ENCODE measurements around the gene FDCSP.
"Not testable (repeated sequence)": the region's sequence is repeated elsewhere in the genome, so short reads cannot be mapped to it uniquely, and the experiment has no call there.

FDCSP gene

DNA sequence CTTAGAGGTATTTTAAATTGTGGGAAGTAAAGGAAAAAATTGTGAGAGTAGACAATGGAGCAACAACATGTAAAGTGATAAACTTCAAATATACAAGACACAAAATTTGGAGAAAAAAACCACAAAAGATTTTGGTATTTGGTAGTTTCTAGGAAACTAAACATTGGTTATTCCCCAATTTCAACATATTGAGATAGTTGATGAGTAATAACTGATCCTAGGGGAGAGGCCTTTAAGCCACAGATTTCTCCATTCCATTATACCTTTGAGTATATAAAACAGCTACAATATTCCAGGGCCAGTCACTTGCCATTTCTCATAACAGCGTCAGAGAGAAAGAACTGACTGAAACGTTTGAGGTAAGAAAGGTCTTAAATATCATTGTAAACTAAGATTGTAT is at the start of gene FDCSP:
Gene FDCSP (plus strand): TSS at position 301 of the 400 bp plus-strand sequence. CDS start 5,071 bp downstream, outside the sequence.
- no peak for DNase-seq (ENCODE audit: low read depth)

DNA sequence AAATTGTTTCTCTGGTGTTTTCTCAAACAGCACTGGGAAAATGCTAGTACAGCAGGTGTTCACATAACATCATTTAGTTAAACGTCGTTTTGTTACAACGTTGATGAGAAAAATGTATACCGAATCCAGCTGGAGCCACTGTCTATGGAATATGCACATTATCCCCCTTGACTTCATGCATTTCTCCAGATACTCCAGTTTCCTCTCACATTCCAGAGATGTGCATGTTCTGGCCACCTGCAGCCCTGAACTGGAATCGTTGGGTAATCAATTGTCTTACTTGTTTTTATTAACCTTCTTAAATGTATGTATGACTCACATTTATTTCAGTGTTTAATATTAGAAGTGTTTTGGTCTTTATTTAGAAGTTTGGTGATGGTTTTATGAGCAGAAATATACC is 48.8 kb upstream of the FDCSP start:
- no peak for DNase-seq (ENCODE audit: low read depth)

DNA sequence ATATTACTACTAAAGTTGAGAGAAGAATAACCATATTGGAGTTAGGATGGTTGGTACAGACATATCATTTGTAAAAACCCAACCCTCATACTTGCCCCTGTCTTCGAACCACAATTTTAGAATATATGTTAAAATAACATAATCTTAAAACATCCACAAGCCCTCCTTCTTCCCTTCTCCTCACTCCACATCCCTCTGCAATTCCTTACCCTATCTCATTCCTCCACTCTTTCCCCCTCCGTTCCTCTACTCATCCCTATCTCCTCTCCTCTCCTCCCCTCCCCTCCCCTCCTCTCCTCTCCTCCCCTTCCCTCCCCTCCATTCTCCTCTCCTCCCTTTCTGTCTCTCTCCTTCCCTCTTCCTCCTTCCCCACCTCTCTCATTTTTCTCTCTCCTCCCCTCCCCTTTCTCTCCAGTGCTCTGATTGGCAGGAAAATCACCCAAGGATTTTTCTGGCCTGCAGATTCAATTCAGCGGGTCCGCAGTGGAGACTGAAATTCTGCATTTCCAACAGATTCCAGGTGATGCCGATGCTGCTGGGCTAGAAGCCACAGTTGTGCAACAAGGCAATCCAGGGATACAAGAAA is 47.8 kb upstream of the FDCSP start:
- DNase-seq (ENCODE audit: low read depth), result no peak

DNA sequence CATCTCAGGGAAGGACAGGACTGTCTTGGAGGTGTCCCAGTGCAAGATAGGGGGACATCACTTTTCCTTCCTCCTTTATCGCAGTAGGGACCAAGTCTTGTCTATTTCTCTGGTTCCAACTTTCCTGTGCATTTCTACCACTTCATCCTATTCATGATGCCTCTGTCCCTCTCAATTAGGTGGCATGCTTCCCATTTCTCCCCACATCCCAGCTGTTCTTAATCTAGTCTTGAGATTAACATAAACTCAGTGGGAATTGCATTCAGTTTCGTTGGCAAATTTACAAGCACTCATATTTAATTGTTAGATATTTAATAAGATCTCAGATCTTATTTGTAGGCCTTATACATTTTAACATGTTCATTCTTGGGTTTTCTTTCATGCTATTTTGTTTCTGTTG is 46.1 kb upstream of the FDCSP start:
- no peak for DNase-seq (ENCODE audit: low read depth)

DNA sequence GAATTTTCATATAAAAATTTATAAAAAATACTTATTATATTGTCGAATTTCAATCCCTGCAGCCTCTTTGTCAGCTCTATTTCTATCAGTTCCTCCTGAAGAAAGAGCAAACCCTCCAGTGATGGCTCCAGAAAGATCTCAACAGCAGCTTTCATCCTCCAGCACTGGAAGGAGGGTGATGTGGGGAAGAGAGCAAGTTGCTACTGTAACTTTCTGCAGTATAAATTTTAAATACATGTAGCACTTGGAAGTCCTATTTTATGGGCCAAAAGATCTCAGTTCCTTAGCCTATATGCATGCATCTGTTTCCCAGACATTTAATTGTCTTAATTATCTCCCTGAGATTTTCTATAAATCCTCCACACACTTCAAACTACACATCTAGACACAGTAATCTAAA is 44.1 kb upstream of the FDCSP start:
- no peak for DNase-seq (ENCODE audit: low read depth)

DNA sequence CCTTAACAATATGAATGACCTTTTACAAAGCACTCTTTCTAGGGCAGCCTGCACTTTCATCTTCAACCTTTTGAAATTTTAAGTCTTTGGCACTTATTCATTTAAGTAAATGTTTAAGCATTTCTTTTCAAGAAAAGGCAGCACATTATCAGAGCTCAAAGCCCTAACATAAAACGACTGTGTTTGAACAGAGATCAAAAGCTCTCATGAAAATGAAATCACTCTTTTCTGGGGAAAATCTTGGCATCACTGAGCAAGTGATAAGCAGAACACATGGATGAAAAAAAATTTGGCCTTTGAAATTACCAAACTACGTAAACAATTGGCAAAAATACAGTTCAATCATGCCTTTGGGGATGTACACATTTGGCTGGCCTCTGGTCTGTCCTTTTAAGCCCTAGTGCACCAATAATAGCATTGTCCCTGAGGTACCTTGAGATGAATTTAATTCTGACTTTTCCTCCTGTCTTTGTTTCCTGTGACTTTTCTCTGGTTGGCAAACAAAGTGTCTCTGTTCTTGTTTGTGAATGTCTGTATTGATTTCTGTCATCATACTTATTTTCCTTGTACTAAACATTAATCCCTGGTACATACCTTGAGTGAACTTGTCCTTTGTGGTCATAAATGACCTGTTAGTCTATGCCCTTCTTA is 43.3 kb upstream of the FDCSP start:
- DNase-seq (ENCODE audit: low read depth), result no peak

DNA sequence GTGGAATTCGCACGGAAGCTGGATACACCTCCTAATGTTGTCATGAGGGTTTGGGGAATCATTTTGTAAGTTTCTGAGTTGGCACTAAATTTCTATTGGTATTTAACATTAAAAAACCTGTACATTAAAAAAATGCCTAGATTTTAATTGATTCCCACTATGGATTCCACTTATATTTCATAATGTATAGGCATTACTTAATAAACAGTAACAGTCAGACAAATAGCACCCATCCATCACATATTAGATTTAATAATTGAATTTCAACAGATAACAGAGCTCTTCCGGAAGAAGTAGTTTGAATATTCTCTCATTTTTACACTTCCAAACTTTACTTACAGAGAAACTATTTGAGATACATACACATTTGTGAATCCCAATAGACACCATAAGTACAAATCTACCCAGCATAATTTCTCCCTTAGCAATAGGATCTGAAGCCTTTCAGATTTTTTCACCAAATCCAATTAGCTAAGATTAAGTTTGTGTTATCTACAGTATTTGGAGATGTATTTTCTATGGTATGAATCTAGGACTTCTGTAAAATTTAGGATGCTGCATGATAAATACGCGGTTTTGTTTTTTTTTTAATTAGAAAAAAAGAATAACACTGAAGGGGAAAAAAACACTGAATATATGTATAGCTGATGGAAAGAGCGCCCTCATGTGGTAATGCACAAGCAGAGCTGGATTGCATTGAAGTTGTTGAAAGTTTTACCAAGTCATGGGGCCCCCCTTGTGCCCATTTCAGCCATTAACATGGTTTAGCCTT is 42.6 kb upstream of the FDCSP start:
- peak; percentile 74 for DNase-seq (ENCODE audit: low read depth)

DNA sequence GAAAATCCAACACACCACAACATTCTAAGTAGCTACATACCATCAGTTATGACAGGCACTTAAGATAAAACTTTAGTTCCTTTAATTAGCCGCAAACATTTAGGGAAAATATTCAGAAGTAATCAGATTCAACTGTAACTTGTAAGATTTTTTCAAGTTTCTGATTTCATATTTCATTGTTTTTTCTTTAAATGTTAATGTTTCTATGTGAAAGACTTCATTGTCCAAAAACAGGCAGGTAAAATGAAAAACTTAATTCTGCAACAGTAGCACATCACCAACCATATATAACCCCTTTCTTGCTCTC is 42.0 kb upstream of the FDCSP start:
- DNase-seq (ENCODE audit: low read depth), result no peak

DNA sequence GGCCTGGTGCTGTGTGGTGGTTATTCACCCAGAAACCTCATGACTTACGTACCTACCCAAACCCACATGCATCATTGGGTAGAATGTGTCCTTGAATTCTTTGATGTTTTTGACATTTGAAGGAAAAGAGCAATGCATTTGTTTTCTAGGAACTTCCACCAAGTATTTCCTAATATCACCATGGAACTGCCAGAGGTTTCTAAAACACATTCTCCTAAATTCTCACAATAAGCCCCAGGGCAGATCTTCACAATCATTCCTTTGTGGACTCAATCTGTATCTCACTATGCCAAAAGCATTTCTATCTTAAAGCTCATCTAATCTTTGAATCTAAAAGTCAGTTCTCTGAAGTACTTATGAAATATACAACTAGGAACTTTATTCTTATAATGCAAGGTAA is 38.7 kb upstream of the FDCSP start:
- DNase-seq (ENCODE audit: low read depth), result no peak

DNA sequence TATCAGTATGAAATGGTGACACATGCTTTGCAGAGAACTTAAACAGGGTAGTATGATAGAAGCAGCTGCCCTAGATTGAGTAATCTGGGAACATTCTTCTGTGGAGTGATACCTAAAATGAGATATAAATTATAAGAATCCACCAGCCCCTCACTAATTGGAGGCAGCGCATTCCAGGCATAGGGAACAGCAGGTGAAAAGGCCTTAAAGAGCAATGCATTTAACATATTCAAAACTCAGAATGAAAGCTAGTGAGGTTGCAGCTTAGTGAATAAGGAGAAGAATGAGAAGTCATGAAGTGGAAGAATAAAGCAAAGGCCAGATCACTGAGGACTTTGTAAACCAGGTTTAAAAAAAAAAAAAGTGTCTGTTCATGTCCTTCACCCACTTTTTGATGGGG is 35.3 kb upstream of the FDCSP start:
- DNase-seq (ENCODE audit: low read depth), result no peak

DNA sequence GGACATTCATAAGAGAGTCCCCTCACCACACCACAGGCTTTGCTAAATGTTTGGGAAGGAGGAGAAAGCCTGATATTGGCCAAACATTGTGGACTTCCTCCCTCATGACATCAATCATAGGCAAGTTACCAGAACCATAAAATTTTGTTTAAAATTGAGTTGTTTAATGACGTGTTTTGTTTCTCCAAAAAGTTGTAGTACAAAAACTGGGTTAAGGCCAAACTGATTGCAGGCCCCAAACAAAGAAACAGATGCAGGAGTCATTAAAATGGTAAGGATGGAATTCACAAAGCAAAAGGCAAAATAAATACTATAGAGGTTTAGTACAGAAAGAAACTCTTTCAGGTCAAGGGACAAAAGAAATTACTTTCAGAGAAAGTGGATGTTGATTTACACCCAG is 34.3 kb upstream of the FDCSP start:
- no peak for DNase-seq (ENCODE audit: low read depth)

DNA sequence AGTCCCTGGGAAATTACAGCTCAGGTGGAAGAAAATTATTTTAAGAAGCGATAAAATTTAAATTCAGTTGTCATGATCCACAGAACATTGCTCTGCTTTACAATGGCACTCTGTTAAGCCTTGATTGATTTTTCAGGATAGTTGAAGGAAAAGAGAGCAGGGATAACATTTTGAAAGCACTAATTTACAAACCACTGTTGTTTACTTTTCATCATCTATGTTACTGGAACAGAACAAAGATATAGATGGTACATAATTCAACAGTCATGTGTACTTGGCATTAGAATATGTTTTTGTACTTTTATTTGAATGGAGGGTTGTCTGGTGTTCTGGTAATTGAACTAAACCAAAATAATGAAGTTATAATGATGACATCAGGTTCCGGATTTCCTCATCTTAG is 33.0 kb upstream of the FDCSP start:
- DNase-seq (ENCODE audit: low read depth), result no peak

DNA sequence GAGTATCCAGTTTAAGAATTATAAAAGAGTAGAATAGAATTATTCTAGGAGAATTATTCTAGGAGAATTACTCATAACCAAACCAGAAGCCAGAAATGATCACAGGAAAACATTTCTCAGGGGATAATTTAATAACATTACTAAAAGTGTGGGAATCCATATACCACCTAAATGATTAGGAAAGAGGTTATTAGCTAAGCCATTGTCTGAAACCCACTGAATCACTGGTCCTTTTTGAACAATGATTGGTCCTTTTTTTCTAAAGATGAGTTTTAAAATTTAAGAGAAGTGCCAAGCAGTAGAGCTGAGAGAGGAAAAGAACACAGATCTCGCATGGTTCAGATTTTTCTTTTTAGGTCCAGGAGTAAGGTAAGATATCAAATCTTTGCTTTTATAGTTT is 30.5 kb upstream of the FDCSP start, which contains the start of gene ODAM:
Gene ODAM (plus strand): TSS at position 301 of the 400 bp plus-strand sequence. CDS start 819 bp downstream, outside the sequence.
- no peak for DNase-seq (ENCODE audit: low read depth)

DNA sequence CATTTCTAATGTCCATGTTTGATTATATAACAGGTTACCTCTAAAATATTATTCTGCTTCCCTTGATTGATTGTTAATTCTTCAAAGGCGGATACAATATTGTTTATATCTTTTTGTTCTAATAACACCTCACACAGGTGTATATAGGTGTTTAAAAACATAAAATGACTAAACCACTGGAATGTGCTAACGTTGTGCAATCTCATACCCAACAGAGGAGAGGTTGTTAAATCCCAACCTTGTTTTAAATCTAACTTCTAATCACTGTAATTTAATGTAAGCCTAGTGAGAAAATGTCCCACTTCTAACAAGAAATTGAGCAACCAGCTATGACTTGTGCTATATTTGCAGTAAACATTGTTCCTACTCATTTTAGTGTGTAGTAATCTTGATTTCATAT is 29.1 kb upstream of the FDCSP start:
- DNase-seq (ENCODE audit: low read depth), result no peak

DNA sequence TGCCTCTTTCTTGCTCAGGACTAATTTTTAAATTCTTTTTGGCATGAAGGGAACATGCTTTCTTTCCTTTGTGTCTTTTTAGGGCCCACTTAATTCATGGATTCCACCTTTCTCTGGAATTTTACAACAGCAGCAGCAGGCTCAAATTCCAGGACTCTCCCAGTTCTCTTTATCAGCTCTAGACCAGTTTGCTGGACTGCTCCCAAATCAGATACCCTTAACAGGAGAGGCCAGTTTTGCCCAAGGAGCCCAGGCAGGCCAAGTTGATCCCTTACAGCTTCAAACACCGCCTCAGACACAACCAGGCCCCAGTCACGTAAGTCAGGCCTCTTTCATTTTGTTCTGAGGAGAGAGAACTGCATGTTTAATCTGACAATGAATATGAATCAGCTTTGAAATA is 28.1 kb upstream of the FDCSP start:
- DNase-seq (ENCODE audit: low read depth), result no peak

DNA sequence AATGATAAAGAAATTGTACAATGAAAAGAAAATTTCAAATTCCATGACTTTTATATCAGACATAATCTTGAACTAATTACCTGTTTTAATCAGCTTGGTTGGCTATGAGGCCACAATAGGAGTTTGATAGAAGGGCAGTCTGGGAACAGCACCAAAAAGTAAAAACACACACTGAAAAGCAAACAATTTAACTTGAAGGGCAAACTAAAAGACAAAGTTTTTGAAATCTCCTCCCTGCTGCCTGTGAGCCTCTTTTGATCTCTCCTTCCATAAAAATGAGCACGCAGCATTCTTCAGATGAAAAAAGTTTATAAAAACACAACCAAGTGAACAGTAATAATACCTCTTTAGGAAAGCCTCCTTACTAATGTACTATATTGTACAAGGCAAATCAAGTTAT is 22.3 kb upstream of the FDCSP start:
- no peak for DNase-seq (ENCODE audit: low read depth)

DNA sequence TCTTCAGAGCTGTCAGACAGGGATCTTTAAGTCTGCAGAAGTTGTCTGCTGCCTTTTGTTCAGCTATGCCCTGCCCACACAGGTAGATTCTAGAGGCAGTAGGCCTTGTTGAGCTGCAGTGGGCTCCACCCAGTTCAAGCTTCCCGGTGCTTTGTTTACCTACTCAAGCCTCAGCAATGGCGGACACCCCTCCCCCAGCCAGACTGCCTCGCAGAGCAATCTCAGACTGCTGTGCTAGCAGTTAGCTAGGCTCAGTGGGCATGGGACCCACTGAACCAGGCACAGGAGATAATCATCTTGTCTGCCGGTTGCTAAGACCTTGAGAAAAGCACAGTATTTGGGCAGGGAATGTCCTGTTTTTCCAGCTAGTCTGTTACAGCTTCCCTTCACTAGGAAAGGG is 13.2 kb upstream of the FDCSP start:
- not testable (repeated sequence) for DNase-seq (ENCODE audit: low read depth)

DNA sequence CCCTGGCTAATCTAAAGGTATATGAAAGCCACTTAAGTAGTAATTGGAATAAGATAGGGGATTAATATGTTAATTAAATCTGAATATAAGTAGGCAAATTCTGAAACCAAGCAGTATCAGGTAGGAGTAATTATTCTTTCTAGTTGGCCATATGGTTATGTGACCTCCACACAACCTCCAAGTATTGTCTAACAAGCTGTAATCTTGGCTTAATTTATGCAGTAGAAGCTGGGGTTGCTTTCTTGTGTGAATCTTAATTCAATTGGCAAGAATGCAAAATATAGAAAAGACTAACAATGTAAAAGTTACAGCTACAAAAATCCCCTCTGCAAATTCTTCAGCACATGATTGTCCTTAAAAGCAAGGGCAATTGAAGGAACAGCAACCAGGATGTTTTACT is 9.8 kb upstream of the FDCSP start:
- DNase-seq (ENCODE audit: low read depth), result not testable (repeated sequence)

DNA sequence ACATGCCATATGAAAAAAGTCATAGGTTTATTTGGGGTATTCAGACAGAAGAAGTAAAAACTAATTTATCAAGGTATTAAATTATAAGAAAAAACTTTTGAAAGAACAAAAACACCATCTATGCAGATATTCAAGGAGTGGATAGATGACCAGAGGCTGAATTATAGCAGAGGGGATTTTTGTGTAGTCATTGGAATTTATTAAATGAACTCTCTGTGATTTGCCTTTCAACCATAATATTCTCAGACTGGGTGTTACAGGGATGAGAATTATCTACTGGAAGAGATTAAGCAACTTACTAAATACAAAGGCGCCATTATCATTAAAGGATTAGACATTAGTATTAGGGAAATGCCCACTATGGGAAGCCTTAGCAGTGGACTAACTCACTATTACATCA is 9.4 kb upstream of the FDCSP start:
- not testable (repeated sequence) for DNase-seq (ENCODE audit: low read depth)

DNA sequence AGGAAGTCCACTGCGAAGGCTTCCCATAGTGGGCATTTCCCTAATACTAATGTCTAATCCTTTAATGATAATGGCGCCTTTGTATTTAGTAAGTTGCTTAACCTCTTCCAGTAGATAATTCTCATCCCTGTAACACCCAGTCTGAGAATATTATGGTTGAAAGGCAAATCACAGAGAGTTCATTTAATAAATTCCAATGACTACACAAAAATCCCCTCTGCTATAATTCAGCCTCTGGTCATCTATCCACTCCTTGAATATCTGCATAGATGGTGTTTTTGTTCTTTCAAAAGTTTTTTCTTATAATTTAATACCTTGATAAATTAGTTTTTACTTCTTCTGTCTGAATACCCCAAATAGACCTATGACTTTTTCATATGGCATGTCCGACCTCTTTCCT is 4.5 kb upstream of the FDCSP start:
- not testable (repeated sequence) for DNase-seq (ENCODE audit: low read depth)

DNA sequence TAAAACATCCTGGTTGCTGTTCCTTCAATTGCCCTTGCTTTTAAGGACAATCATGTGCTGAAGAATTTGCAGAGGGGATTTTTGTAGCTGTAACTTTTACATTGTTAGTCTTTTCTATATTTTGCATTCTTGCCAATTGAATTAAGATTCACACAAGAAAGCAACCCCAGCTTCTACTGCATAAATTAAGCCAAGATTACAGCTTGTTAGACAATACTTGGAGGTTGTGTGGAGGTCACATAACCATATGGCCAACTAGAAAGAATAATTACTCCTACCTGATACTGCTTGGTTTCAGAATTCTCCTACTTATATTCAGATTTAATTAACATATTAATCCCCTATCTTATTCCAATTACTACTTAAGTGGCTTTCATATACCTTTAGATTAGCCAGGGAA is 4.1 kb upstream of the FDCSP start:
- not testable (repeated sequence) for DNase-seq (ENCODE audit: low read depth)

DNA sequence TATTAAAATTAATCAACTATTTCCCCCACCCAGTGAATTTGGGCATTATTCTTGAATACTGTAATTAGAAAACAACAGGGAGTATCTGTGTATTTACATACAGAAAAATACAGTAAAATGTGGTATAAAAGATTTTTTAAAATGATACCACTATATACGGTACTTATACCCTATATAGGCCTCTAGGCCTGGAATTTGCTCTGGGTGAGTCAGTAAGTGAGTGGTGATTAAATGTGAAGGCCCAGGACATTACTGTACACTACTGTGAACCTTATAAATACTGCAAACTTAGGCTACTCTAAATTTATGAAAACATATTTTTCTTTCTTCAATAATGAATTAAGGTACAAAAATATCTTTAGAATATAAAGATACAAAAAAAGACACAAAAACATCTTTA is 10.2 kb downstream of the FDCSP start:
- DNase-seq (ENCODE audit: low read depth), result peak; percentile 36

DNA sequence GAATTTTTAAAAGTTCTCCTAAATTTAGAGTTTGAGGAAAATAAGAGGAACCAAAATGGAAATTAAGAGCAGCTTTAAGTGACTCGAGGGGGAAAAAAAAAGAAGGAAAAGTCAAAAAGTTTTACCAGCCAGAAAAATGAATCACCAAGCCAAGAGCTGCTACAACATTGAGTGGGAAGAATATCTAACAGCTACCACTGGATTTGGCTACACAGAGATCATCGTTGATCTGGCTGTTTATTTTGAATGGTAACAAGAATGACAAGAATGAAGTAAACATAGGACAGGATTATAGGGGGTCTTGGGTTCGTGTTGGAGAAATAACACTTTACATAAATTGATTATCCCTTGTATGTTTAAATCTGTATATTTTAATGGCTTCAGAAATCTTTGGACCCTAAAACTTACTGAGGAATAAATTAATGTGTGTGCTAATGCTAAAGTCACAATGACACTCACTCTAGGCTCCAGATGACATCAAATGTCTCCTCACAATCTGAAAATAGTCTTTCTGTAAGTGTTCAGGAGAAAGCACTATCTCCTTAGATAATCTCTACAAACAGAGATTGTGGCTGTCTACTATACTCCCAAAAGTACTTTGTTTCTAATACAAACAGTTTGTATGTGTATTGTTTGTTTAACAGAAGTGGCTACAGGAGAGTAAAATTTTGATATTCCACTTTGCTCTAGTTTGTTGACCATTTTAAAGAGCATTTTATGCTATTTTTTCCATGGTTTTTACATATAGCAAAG is 13.4 kb downstream of the FDCSP start:
- peak; percentile 11 for DNase-seq (ENCODE audit: low read depth)

Data from iris pigment epithelial cell (primary cell).